ENCODE results near the gene CCDC177.

GRCh38 chr14:69529563-69529962 is 45.1 kb downstream of the CCDC177 start:
- TF ChIP-seq, protein P1, sequence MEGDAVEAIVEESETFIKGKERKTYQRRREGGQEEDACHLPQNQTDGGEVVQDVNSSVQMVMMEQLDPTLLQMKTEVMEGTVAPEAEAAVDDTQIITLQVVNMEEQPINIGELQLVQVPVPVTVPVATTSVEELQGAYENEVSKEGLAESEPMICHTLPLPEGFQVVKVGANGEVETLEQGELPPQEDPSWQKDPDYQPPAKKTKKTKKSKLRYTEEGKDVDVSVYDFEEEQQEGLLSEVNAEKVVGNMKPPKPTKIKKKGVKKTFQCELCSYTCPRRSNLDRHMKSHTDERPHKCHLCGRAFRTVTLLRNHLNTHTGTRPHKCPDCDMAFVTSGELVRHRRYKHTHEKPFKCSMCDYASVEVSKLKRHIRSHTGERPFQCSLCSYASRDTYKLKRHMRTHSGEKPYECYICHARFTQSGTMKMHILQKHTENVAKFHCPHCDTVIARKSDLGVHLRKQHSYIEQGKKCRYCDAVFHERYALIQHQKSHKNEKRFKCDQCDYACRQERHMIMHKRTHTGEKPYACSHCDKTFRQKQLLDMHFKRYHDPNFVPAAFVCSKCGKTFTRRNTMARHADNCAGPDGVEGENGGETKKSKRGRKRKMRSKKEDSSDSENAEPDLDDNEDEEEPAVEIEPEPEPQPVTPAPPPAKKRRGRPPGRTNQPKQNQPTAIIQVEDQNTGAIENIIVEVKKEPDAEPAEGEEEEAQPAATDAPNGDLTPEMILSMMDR (IDR thresholded peaks at IDR 0.05), result no peak
- no peak for TF ChIP-seq POLR2A (IDR thresholded peaks at IDR 0.05)

Data from body of pancreas (tissue), 4 donors.